IMR-90 (cell line): ENCODE measurements around the gene NEDD4L. TPM values are rescaled to one million over a fixed set of nuclear protein-coding genes. Genes with fewer than 3 reads are reported as not detected.

Source experiments
- ATAC-seq: fragments of 200-7000 bp; cut with Tn5 transposase; 2 replicates; pipeline ENCODE4 v1.9.1; 2020; ENCODE audit warnings: low read depth, mild to moderate bottlenecking, moderate library complexity
- BruUV-seq: library from RNA; stranded (reverse); fragments of 400-500 nt; replicated peaks from 2 replicates; lab custom pipeline; 2021; lab: Mats Ljungman, UMichigan
- CTCF ChIA-PET: fragments of 300-600 bp; formaldehyde crosslinking; extraction: SDS; loops from one replicate; lab custom pipeline; 2021; ENCODE audit warnings: antibody characterized with exemption; lab: Yijun Ruan, JAX
- POLR2A ChIA-PET: fragments of 300-600 bp; sonication (Branson Sonifier 250); formaldehyde crosslinking; loops from one replicate; lab custom pipeline; 2022; ENCODE audit warnings: antibody characterized with exemption; ENCODE audit not compliant: unreplicated experiment; lab: Charles Lee
- DNase-seq: peaks from one replicate; pipeline ENCODE4 v3.0.0; 2013
- H2AFZ ChIP-seq: replicated peaks from 2 replicates; pipeline ENCODE3; 2013; ENCODE audit warnings: low read length, mild to moderate bottlenecking; ENCODE audit not compliant: poor library complexity
- H2AK5ac ChIP-seq: 2 replicates; pipeline ENCODE4 v1.6.1; 2013; ENCODE audit warnings: low read depth, low read length, inconsistent platforms
- H2AK9ac ChIP-seq: replicated peaks from 2 replicates; pipeline ENCODE3; 2013; ENCODE audit warnings: mild to moderate bottlenecking, low read depth, low read length, moderate library complexity; ENCODE audit not compliant: poor library complexity
- H2BK120ac ChIP-seq: 2 replicates; pipeline ENCODE4 v1.6.1; 2013; ENCODE audit warnings: low read depth, low read length, inconsistent platforms
- H2BK15ac ChIP-seq: 3 replicates; pipeline ENCODE4 v1.6.1; 2013; ENCODE audit warnings: low read depth, low read length, inconsistent platforms
- H2BK20ac ChIP-seq: 2 replicates; pipeline ENCODE4 v1.6.1; 2013; ENCODE audit warnings: low read depth, mild to moderate bottlenecking, inconsistent platforms, low read length, moderate library complexity
- H2BK5ac ChIP-seq: 2 replicates; pipeline ENCODE4 v1.6.1; 2013; ENCODE audit warnings: mild to moderate bottlenecking, low read depth, low read length, inconsistent platforms; ENCODE audit not compliant: poor library complexity, severe bottlenecking
- H3K14ac ChIP-seq: replicated peaks from 2 replicates; pipeline ENCODE4 v1.6.1; 2013; ENCODE audit warnings: low read depth, low read length, inconsistent platforms
- H3K18ac ChIP-seq: 2 replicates; pipeline ENCODE4 v1.6.1; 2013; ENCODE audit warnings: low read depth, low read length, control low read depth
- H3K23ac ChIP-seq: 2 replicates; pipeline ENCODE4 v1.6.1; 2013; ENCODE audit warnings: low read depth, low read length, inconsistent platforms
- H3K27ac ChIP-seq: 2 replicates; pipeline ENCODE4 v1.5.1; 2013; ENCODE audit warnings: mild to moderate bottlenecking, control low read depth, low read length; ENCODE audit not compliant: insufficient read depth
- H3K27me3 ChIP-seq: 2 replicates; pipeline ENCODE4 v1.6.1; 2013; ENCODE audit warnings: low read length; ENCODE audit not compliant: control insufficient read depth, insufficient read depth
- H3K36me3 ChIP-seq: 2 replicates; pipeline ENCODE4 v1.6.1; 2013; ENCODE audit warnings: low read length, mixed read lengths; ENCODE audit not compliant: control insufficient read depth, insufficient read depth
- H3K4ac ChIP-seq: 2 replicates; pipeline ENCODE4 v1.6.1; 2013; ENCODE audit warnings: low read depth, low read length, inconsistent platforms
- H3K4me1 ChIP-seq: 2 replicates; pipeline ENCODE4 v1.6.1; 2013; ENCODE audit warnings: low read length, mixed read lengths; ENCODE audit not compliant: control insufficient read depth, insufficient read depth
- H3K4me2 ChIP-seq: 2 replicates; pipeline ENCODE4 v1.6.1; 2013; ENCODE audit warnings: low read depth, mild to moderate bottlenecking, control low read depth, low read length, moderate library complexity
- H3K4me3 ChIP-seq: 2 replicates; pipeline ENCODE4 v1.5.1; 2013; ENCODE audit warnings: low read depth, mild to moderate bottlenecking, control low read depth, low read length, moderate library complexity; ENCODE audit not compliant: insufficient read depth
- H3K56ac ChIP-seq: 2 replicates; pipeline ENCODE4 v1.6.1; 2013; ENCODE audit warnings: low read length, inconsistent platforms; ENCODE audit not compliant: insufficient read depth; ENCODE audit errors: extremely low read depth
- H3K79me1 ChIP-seq, 2 experiments: 2 replicates each; pipeline ENCODE4 v1.6.1; 2013; ENCODE audit warnings: low read length in 2 of 2, inconsistent platforms in 1 of 2, low read depth in 1 of 2
- H3K9ac ChIP-seq: 2 replicates; pipeline ENCODE4 v1.6.1; 2013; ENCODE audit warnings: low read depth, low read length, control low read depth
- H3K9me1 ChIP-seq: 2 replicates; pipeline ENCODE4 v1.6.1; 2013; ENCODE audit warnings: low read length, inconsistent platforms; ENCODE audit not compliant: insufficient read depth
- H3K9me3 ChIP-seq: 2 replicates; pipeline ENCODE4 v1.6.1; 2013; ENCODE audit warnings: low read length; ENCODE audit not compliant: control insufficient read depth, insufficient read depth
- H4K20me1 ChIP-seq: 2 replicates; pipeline ENCODE4 v1.6.1; 2013; ENCODE audit warnings: low read length, inconsistent platforms; ENCODE audit not compliant: insufficient read depth
- H4K5ac ChIP-seq: 2 replicates; pipeline ENCODE4 v1.6.1; 2013; ENCODE audit warnings: mild to moderate bottlenecking, low read depth, low read length, control low read depth
- H4K8ac ChIP-seq, 2 experiments: 2 replicates each; pipeline ENCODE4 v1.6.1; 2013; ENCODE audit warnings: low read depth in 2 of 2, low read length in 2 of 2, control low read depth in 1 of 2, inconsistent platforms in 1 of 2
- H4K91ac ChIP-seq: 2 replicates; pipeline ENCODE4 v1.6.1; 2013; ENCODE audit warnings: low read depth, low read length, inconsistent platforms; ENCODE audit not compliant: insufficient read depth
- BHLHE40 ChIP-seq: fragments of 150-350 bp; IDR thresholded peaks from 2 replicates; pipeline ENCODE4 v1.6.1; 2016; ENCODE audit warnings: mild to moderate bottlenecking, low read depth, low read length
- CEBPB ChIP-seq: IDR thresholded peaks from 2 replicates; pipeline ENCODE4 v1.6.1; 2012; ENCODE audit warnings: low read depth, low read length, improper control_type of control experiment
- CHD1 ChIP-seq: IDR thresholded peaks from 2 replicates; pipeline ENCODE4 v1.6.1; 2012; ENCODE audit warnings: low read depth, low read length, improper control_type of control experiment
- FOS ChIP-seq: fragments of 150-350 bp; IDR thresholded peaks from 2 replicates; pipeline ENCODE4 v1.6.1; 2016; ENCODE audit warnings: low read depth, low read length
- MAFK ChIP-seq: IDR thresholded peaks from 2 replicates; pipeline ENCODE4 v1.6.1; 2012; ENCODE audit warnings: low read depth, low read length, improper control_type of control experiment
- MAZ ChIP-seq: IDR thresholded peaks from 2 replicates; pipeline ENCODE4 v1.6.1; 2012; ENCODE audit warnings: low read depth, mild to moderate bottlenecking, low read length, improper control_type of control experiment, moderate library complexity, borderline replicate concordance
- MXI1 ChIP-seq: IDR thresholded peaks from 2 replicates; pipeline ENCODE4 v1.6.1; 2012; ENCODE audit warnings: low read depth, mild to moderate bottlenecking, low read length, moderate library complexity, borderline replicate concordance
- NFE2L2 ChIP-seq: fragments of 150-350 bp; IDR thresholded peaks from 2 replicates; pipeline ENCODE4 v1.6.1; 2016; ENCODE audit warnings: low read depth, mild to moderate bottlenecking, low read length
- POLR2A ChIP-seq: IDR thresholded peaks from 2 replicates; pipeline ENCODE4 v1.6.1; 2012; ENCODE audit warnings: mild to moderate bottlenecking, low read depth, low read length
- RAD21 ChIP-seq: IDR thresholded peaks from 2 replicates; pipeline ENCODE4 v1.6.1; 2012; ENCODE audit warnings: low read length, improper control_type of control experiment
- RCOR1 ChIP-seq: IDR thresholded peaks from 2 replicates; pipeline ENCODE4 v1.6.1; 2012; ENCODE audit warnings: mild to moderate bottlenecking, low read length, improper control_type of control experiment; ENCODE audit not compliant: insufficient replicate concordance
- RFX5 ChIP-seq: IDR thresholded peaks from 2 replicates; pipeline ENCODE4 v1.8.0; 2012; ENCODE audit warnings: low read depth, mild to moderate bottlenecking, low read length, moderate library complexity
- SMC3 ChIP-seq: fragments of 150-350 bp; IDR thresholded peaks from 2 replicates; pipeline ENCODE4 v1.6.1; 2016; ENCODE audit warnings: low read depth, mild to moderate bottlenecking, antibody characterized with exemption, low read length, moderate library complexity
- WGBS, 2 experiments: methylation state at CpG; one replicate each; pipeline versions ENCODE4 v1.1.5 to v1.1.7; 2013; ENCODE audit warnings: missing lambda C conversion rate in 2 of 2; ENCODE audit not compliant: insufficient read length in 1 of 2; ENCODE audit errors: extremely low coverage in 2 of 2; 5-methylcytosine and 5-hydroxymethylcytosine counted together
- dilution Hi-C: fragments of 300-500 bp; cut with HindIII; formaldehyde crosslinking; loops from one replicate; pipeline ENCODE4 v1.14.3; 2018; ENCODE audit warnings: low sequenced_read_pairs; ENCODE audit not compliant: unreplicated experiment
- in situ Hi-C: fragments of 300-500 bp; cut with MboI; formaldehyde crosslinking; loops from 3 replicates; pipeline ENCODE4 v1.14.3; 2019; ENCODE audit warnings: low sequenced_read_pairs, inconsistent platforms, mixed read lengths
- intact Hi-C: fragments of 100-400 bp; cut with micrococcal nuclease; formaldehyde crosslinking; loops from 2 replicates; pipeline ENCODE4 v1.10.0; 2022
- polyA plus RNA-seq, 3 experiments: library from polyadenylated mRNA; depleted of rRNA; stranded (reverse); fragments of >200 nt; gene quantifications; 2 replicates each; pipeline ENCODE4 v1.2.3, GENCODE V29; 2012; ENCODE audit warnings: low replicate concordance in 1 of 3
- total RNA-seq: library from RNA; depleted of rRNA; stranded (reverse); fragments of >200 nt; gene quantifications from 2 replicates; pipeline ENCODE4 v1.2.3, GENCODE V29; 2012
- TF ChIP-seq, protein P1 (sequence below): conservative IDR thresholded peaks from 2 replicates; pipeline ENCODE4 v1.5.1; 2012; ENCODE audit warnings: mild to moderate bottlenecking, low read depth, low read length, improper control_type of control experiment
- TF ChIP-seq, protein P2 (sequence below): fragments of 150-350 bp; IDR thresholded peaks from 2 replicates; pipeline ENCODE4 v1.6.1; 2016; ENCODE audit warnings: low read depth, mild to moderate bottlenecking, low read length, moderate library complexity, borderline replicate concordance
- TF ChIP-seq, protein P3 (sequence below): fragments of 150-350 bp; IDR thresholded peaks from 2 replicates; pipeline ENCODE4 v1.6.1; 2017; ENCODE audit warnings: mild to moderate bottlenecking, antibody characterized with exemption, low read length, low read depth

Gene NEDD4L
- total and polyA plus RNA-seq, 2 of the 4 experiments (the other 2 are of a cell fraction): 10.0 to 10.9 TPM

GRCh38 chr18:58315739-58316215 lies 271.8 kb downstream of the NEDD4L start:
- Histone ChIP-seq H4K5ac (no peak overlapping the region), H3K9me1 (peaks cover 7% of the 10 kb centered on the region), H3K4me3 (no peak overlapping the region), H2BK120ac (no peak overlapping the region), H4K91ac (no peak overlapping the region), H3K79me1 (no peaks in the 10 kb centered on the region), H3K18ac (no peak overlapping the region), H3K4ac (no peak overlapping the region; the same call in 1 of the 2 replicates), H3K27ac (no peak overlapping the region), H2AFZ (no peak overlapping the region), H3K56ac (no peak overlapping the region), H2BK20ac (no peak overlapping the region), H3K9me3 (no peaks in the 10 kb centered on the region), H3K9ac (no peak overlapping the region), H2AK5ac (peak overlapping the region; percentile 79), H4K8ac (no peak overlapping the region), H3K4me1 (peaks cover 13% of the 10 kb centered on the region; the same call in 1 of the 2 replicates), H3K14ac (no peak overlapping the region), H4K20me1 (no peaks in the 10 kb centered on the region), H2AK9ac (no peak overlapping the region), H3K27me3 (no peaks in the 10 kb centered on the region), H3K4me2 (no peak overlapping the region), H3K36me3 (no peaks in the 10 kb centered on the region), H2BK15ac (no peak overlapping the region), H3K23ac (no peak overlapping the region), H2BK5ac (no peak overlapping the region)
- 100% methylated on average over 4 of the region's 15 CpGs; no CpG with 5 or more reads in 1 of the 2 experiments for WGBS, 2 experiments
- ChIA-PET POLR2A (no interaction called here), CTCF (interaction anchor here (0.7 kb wide), 2 partner anchors 170 to 291 kb away, joined by 4 to 5 read pairs; no protein-coding TSS in a partner anchor)
- BruUV-seq: no TSS peak
- DNase-seq (no peak), ATAC-seq (no peak)
- intact Hi-C loops (loop anchor here (2.0 kb wide), 1 partner anchor 273 kb away; no protein-coding TSS in a partner anchor), dilution Hi-C loops (no loop called here), in situ Hi-C loops (no loop called here)
- no peak for TF ChIP-seq POLR2A
- TF ChIP-seq, protein P1, sequence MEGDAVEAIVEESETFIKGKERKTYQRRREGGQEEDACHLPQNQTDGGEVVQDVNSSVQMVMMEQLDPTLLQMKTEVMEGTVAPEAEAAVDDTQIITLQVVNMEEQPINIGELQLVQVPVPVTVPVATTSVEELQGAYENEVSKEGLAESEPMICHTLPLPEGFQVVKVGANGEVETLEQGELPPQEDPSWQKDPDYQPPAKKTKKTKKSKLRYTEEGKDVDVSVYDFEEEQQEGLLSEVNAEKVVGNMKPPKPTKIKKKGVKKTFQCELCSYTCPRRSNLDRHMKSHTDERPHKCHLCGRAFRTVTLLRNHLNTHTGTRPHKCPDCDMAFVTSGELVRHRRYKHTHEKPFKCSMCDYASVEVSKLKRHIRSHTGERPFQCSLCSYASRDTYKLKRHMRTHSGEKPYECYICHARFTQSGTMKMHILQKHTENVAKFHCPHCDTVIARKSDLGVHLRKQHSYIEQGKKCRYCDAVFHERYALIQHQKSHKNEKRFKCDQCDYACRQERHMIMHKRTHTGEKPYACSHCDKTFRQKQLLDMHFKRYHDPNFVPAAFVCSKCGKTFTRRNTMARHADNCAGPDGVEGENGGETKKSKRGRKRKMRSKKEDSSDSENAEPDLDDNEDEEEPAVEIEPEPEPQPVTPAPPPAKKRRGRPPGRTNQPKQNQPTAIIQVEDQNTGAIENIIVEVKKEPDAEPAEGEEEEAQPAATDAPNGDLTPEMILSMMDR: no peak
- no peak for TF ChIP-seq BHLHE40
- TF ChIP-seq MAFK: no peak
- TF ChIP-seq SMC3: no peak
- TF ChIP-seq, protein P2, sequence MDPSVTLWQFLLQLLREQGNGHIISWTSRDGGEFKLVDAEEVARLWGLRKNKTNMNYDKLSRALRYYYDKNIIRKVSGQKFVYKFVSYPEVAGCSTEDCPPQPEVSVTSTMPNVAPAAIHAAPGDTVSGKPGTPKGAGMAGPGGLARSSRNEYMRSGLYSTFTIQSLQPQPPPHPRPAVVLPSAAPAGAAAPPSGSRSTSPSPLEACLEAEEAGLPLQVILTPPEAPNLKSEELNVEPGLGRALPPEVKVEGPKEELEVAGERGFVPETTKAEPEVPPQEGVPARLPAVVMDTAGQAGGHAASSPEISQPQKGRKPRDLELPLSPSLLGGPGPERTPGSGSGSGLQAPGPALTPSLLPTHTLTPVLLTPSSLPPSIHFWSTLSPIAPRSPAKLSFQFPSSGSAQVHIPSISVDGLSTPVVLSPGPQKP: no peak
- TF ChIP-seq, protein P3, sequence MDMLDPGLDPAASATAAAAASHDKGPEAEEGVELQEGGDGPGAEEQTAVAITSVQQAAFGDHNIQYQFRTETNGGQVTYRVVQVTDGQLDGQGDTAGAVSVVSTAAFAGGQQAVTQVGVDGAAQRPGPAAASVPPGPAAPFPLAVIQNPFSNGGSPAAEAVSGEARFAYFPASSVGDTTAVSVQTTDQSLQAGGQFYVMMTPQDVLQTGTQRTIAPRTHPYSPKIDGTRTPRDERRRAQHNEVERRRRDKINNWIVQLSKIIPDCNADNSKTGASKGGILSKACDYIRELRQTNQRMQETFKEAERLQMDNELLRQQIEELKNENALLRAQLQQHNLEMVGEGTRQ: no peak
- no peak for TF ChIP-seq RFX5
- no peak for TF ChIP-seq MXI1
- TF ChIP-seq FOS: no peak
- no peak for TF ChIP-seq MAZ
- TF ChIP-seq RAD21: no peak
- no peak for TF ChIP-seq RCOR1
- no peak for TF ChIP-seq NFE2L2
- no peak for TF ChIP-seq CEBPB
- no peak for TF ChIP-seq CHD1
